Psoas muscle (tissue), 8 donors: Measurements from ENCODE around the gene AGFG1. TPM values are rescaled to one million over a fixed set of nuclear protein-coding genes. Genes with fewer than 3 reads are reported as not detected.
"Not testable (repeated sequence)": the region's sequence is repeated elsewhere in the genome, so short reads cannot be mapped to it uniquely, and the experiment has no call there.

Experiments
- ATAC-seq, 4 donors: fragments of 200-7000 bp; cut with Tn5 transposase; one replicate each; pipeline ENCODE4 v1.9.1; 2020; ENCODE audit warnings: moderate library complexity in 3 of 4, mild to moderate bottlenecking in 2 of 4
- DNase-seq, 2 donors: peaks; one replicate each; pipeline ENCODE4 v3.0.0-alpha.2; 2020
- H3K27ac ChIP-seq: fragments of 200-600 bp; one replicate; pipeline ENCODE4 v1.8.0; 2022
- H3K27me3 ChIP-seq, 3 donors: fragments of 200-600 bp in 1 of 3; one replicate each; pipeline versions ENCODE4 v1.6.1 to v1.8.0; 2013 to 2022; ENCODE audit warnings: low read length in 2 of 3, mild to moderate bottlenecking in 2 of 3, moderate library complexity in 1 of 3; ENCODE audit not compliant: insufficient read depth in 3 of 3
- H3K36me3 ChIP-seq, 2 donors: fragments of 200-600 bp in 1 of 2; one replicate each; pipeline versions ENCODE4 v1.6.1 to v1.8.0; 2013 to 2022; ENCODE audit warnings: low read depth in 1 of 2, mild to moderate bottlenecking in 1 of 2, moderate library complexity in 1 of 2; ENCODE audit not compliant: insufficient read depth in 1 of 2
- H3K4me1 ChIP-seq: fragments of 200-600 bp; one replicate; pipeline ENCODE4 v1.8.0; 2022
- H3K4me3 ChIP-seq: fragments of 200-600 bp; one replicate; pipeline ENCODE4 v1.8.0; 2022; ENCODE audit warnings: mild to moderate bottlenecking
- H3K9me3 ChIP-seq: fragments of 200-600 bp; one replicate; pipeline ENCODE4 v1.8.0; 2022
- WGBS, 3 donors: extraction: QIAGEN DNeasy Blood & Tissue Kit; methylation state at CpG; one replicate each; pipeline versions ENCODE4 v1.1.6 to v1.1.7; 2013; 5-methylcytosine and 5-hydroxymethylcytosine counted together
- intact Hi-C, 2 donors: fragments of 100-400 bp; cut with DNase I; formaldehyde crosslinking; loops; one replicate each; pipeline versions ENCODE4 v1.11.0 to v1.14.2; 2022
- polyA plus RNA-seq, 3 donors: library from polyadenylated mRNA; stranded (reverse); fragments of 200-250 nt; gene quantifications; one replicate each; pipeline ENCODE4 v1.2.3, GENCODE V29; 2013
- total RNA-seq, 4 donors: library from RNA; stranded (reverse); fragmentation: NEBNext Ultra II Directional in 2 of 4; extraction: Animal tissue kit (Norgen Biotek cat#: 25700) in 2 of 4; gene quantifications; one replicate each; pipeline versions ENCODE4 v1.2.1 to v1.2.4, GENCODE V29; 2021 to 2023
- TF ChIP-seq, protein P1 (sequence below): fragments of 200-600 bp; IDR thresholded peaks from one replicate; pipeline ENCODE4 v1.8.0; 2022; ENCODE audit warnings: antibody characterized with exemption
- donor health status: healthy with polysubstance abuse.
- donor health status: DM: no; HTN: no; CAD: no; lungs with moderate emphysema.
- donor health status: Bipolar disorder and iron deficiency.
- donor health status: healthy.
- donor health status: DM: yes; HTN: yes; CAD: no.
- donor health status: DM: no; HTN: no; CAD: no.
- donor health status: DM: no; HTN: no; CAD: no.
- donor health status: DM: yes; HTN: yes; CAD: no.

The AGFG1 gene
- total and polyA plus RNA-seq, 7 donors: 19.0 to 68.2 (median 54.9) TPM

GRCh38 chr2:227536445-227536844, 64.5 kb downstream of the AGFG1 start:
- Histone ChIP-seq H3K36me3 (peaks cover 3 to 87% of the 10 kb centered on the region in 2 donors), H3K27ac (no peak overlapping the region), H3K9me3 (no peaks in the 10 kb centered on the region), H3K27me3 (no peaks in the 10 kb centered on the region), H3K4me3 (no peak overlapping the region), H3K4me1 (no peaks in the 10 kb centered on the region)
- intact Hi-C loops: no loop called here
- WGBS, 3 donors: 39 to 63% (median 49%) methylated on average over 2 of the region's 2 CpGs
- DNase-seq: no peak
- no peak for ATAC-seq
- TF ChIP-seq, protein P1, sequence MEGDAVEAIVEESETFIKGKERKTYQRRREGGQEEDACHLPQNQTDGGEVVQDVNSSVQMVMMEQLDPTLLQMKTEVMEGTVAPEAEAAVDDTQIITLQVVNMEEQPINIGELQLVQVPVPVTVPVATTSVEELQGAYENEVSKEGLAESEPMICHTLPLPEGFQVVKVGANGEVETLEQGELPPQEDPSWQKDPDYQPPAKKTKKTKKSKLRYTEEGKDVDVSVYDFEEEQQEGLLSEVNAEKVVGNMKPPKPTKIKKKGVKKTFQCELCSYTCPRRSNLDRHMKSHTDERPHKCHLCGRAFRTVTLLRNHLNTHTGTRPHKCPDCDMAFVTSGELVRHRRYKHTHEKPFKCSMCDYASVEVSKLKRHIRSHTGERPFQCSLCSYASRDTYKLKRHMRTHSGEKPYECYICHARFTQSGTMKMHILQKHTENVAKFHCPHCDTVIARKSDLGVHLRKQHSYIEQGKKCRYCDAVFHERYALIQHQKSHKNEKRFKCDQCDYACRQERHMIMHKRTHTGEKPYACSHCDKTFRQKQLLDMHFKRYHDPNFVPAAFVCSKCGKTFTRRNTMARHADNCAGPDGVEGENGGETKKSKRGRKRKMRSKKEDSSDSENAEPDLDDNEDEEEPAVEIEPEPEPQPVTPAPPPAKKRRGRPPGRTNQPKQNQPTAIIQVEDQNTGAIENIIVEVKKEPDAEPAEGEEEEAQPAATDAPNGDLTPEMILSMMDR: no peak

GRCh38 chr2:227539465-227539956, 67.6 kb downstream of the AGFG1 start:
- H3K4me3 ChIP-seq: no peak overlapping the region
- H3K36me3 ChIP-seq: peaks cover 3 to 65% of the 10 kb centered on the region in 2 donors
- WGBS, 3 donors: 97 to 98% (median 98%) methylated on average over 8 of the region's 8 CpGs
- H3K27me3 ChIP-seq: no peaks in the 10 kb centered on the region
- no peaks in the 10 kb centered on the region for H3K9me3 ChIP-seq
- DNase-seq (no peak), ATAC-seq (no peak)
- TF ChIP-seq, protein P1: no peak
- intact Hi-C loops: no loop called here
- no peaks in the 10 kb centered on the region for H3K4me1 ChIP-seq
- H3K27ac ChIP-seq: no peak overlapping the region

DNA sequence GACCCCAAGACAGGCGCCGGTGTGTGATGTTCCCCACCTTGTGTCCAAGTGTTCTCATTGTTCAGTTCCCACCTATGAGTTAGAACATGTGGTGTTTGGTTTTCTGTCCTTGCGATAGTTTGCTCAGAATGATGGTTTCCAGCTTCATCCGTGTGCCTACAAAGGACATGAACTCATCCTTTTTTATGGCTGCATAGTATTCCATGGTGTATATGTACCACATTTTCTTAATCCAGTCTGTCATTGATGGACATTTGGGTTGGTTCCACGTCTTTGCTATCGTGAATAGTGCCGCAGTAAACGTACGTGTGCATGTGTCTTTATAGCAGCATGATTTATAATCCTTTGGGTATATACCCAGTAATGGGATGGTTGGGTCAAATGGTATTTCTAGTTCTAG, 68.4 kb downstream of the AGFG1 start:
- H3K27me3 ChIP-seq, DNase-seq, ATAC-seq, H3K4me3 ChIP-seq, H3K4me1 ChIP-seq, H3K27ac ChIP-seq, H3K9me3 ChIP-seq: not testable (repeated sequence)
- WGBS, 3 donors: 94 to 96% (median 96%) methylated on average over 9 of the region's 9 CpGs
- peaks cover 3 to 56% of the 10 kb centered on the region in 2 donors for H3K36me3 ChIP-seq
- intact Hi-C loops: loop anchor here in 1 of 2 donors (10.0 kb wide), 1 partner anchor 66 kb away; the partner anchor contains the start of gene AGFG1

- Histone ChIP-seq H3K36me3 (peaks cover 0 to 34% of the 10 kb centered on the region in 2 donors), H3K27me3 (no peaks in the 10 kb centered on the region), H3K4me1 (no peaks in the 10 kb centered on the region), H3K27ac (no peak overlapping the region), H3K9me3 (no peaks in the 10 kb centered on the region), H3K4me3 (no peak overlapping the region)
- DNase-seq (no peak), ATAC-seq (no peak)
- 97 to 98% (median 97%) methylated on average over 11 of the region's 11 CpGs for WGBS, 3 donors
- intact Hi-C loops: loop anchor here in 1 of 2 donors (10.0 kb wide), 1 partner anchor 71 kb away; the partner anchor contains the start of gene AGFG1
- TF ChIP-seq, protein P1: no peak
Observed at GRCh38 chr2:227545990-227546389, 74.0 kb downstream of the AGFG1 start.

DNA sequence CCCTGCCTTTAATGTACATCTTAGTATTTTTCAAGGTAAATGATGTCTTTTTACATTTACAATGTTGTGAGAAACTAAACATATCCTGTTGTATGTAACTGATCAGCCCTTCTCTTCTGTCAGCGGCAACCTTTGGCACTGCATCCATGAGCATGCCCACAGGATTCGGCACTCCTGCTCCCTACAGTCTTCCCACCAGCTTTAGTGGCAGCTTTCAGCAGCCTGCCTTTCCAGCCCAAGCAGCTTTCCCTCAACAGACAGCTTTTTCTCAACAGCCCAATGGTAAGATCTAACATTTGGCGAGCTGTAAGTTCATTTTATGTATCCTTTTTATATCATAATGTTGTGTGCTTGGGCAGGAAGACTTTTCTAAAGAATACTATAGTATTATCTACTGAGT, 79.9 kb downstream of the AGFG1 start:
- Histone ChIP-seq H3K27ac (no peak overlapping the region), H3K4me3 (no peak overlapping the region), H3K27me3 (no peaks in the 10 kb centered on the region), H3K9me3 (no peaks in the 10 kb centered on the region), H3K36me3 (peaks cover 0 to 84% of the 10 kb centered on the region in 2 donors), H3K4me1 (no peaks in the 10 kb centered on the region)
- no peak for DNase-seq
- ATAC-seq: no peak
- WGBS, 3 donors: 89 to 98% (median 91%) methylated on average over 3 of the region's 3 CpGs
- TF ChIP-seq, protein P1: no peak
- intact Hi-C loops: no loop called here
